GM12878 (cell line): ENCODE data around the gene C1orf74. TPM values are rescaled to one million over a fixed set of nuclear protein-coding genes. Genes with fewer than 3 reads are reported as not detected.

Experiments
- ATAC-seq: fragments of 200-7000 bp; cut with Tn5 transposase; 3 replicates; pipeline ENCODE4 v1.9.1; 2020; ENCODE audit warnings: mild to moderate bottlenecking, moderate library complexity
- BruUV-seq: library from RNA; stranded (reverse); fragments of 400-500 nt; replicated peaks from 2 replicates; lab custom pipeline; 2021; lab: Mats Ljungman, UMichigan
- CTCF ChIA-PET: fragments of 300-600 bp; sonication (Branson Sonifier 250); formaldehyde crosslinking; extraction: SDS; loops from one replicate; lab custom pipeline; 2021; ENCODE audit warnings: inconsistent platforms; lab: Yijun Ruan, JAX
- POLR2A ChIA-PET: fragments of 350-600 bp; formaldehyde crosslinking; extraction: SDS; loops from one replicate; lab custom pipeline; 2021; ENCODE audit warnings: inconsistent platforms; lab: Charles Lee
- RAD21 ChIA-PET: fragments of 300-600 bp; sonication (Branson Sonifier 250); formaldehyde crosslinking; loops from one replicate; lab custom pipeline; 2023; ENCODE audit warnings: antibody characterized with exemption; ENCODE audit not compliant: unreplicated experiment; lab: Charles Lee
- SMC1A ChIA-PET: fragments of 300-600 bp; sonication (Branson Sonifier 250); formaldehyde crosslinking; loops from one replicate; lab custom pipeline; 2023; ENCODE audit not compliant: unreplicated experiment, uncharacterized antibody; lab: Charles Lee
- DNase-seq: peaks from one replicate; pipeline ENCODE4 v3.0.0-alpha.2; 2011; ENCODE audit warnings: low read depth, low spot score
- FAIRE-seq: peaks from 3 replicates; lab custom pipeline; 2011; peaks lifted over from hg19 to GRCh38; lab: Jason Lieb, UNC
- H2AFZ ChIP-seq: 2 replicates; pipeline ENCODE4 v1.6.0; 2011; ENCODE audit warnings: low read depth, low read length, control low read depth; ENCODE audit not compliant: control insufficient read depth
- H3K27ac ChIP-seq: 2 replicates; pipeline ENCODE4 v1.5.1; 2011; ENCODE audit warnings: control low read depth; ENCODE audit not compliant: control insufficient read depth, insufficient read depth
- H3K27me3 ChIP-seq, 2 experiments: replicated peaks in 1 of 2; 2 replicates each; pipeline versions ENCODE4 v1.6.0 to v1.6.1; 2011; ENCODE audit warnings: low read length in 1 of 2; ENCODE audit not compliant: control insufficient read depth in 2 of 2, insufficient read depth in 2 of 2
- H3K36me3 ChIP-seq, 2 experiments: 2 replicates each; pipeline ENCODE4 v1.5.1; 2011; ENCODE audit warnings: low read length in 1 of 2; ENCODE audit not compliant: control insufficient read depth in 2 of 2, insufficient read depth in 2 of 2
- H3K4me1 ChIP-seq: 2 replicates; pipeline ENCODE4 v1.6.1; 2011; ENCODE audit warnings: mild to moderate bottlenecking, low read length, moderate library complexity, mixed read lengths; ENCODE audit not compliant: control insufficient read depth, insufficient read depth
- H3K4me2 ChIP-seq: 2 replicates; pipeline ENCODE4 v1.6.0; 2011; ENCODE audit warnings: control low read depth; ENCODE audit not compliant: control insufficient read depth, insufficient read depth
- H3K4me3 ChIP-seq: fragments of 200-600 bp; sonication (generic); 2 replicates; pipeline ENCODE4 v1.5.1; 2016
- H3K79me2 ChIP-seq: 2 replicates; pipeline ENCODE4 v1.6.0; 2011; ENCODE audit warnings: low read length; ENCODE audit not compliant: control insufficient read depth, insufficient read depth
- H3K9ac ChIP-seq: 2 replicates; pipeline ENCODE4 v1.8.0; 2011; ENCODE audit warnings: low read length, control low read depth, mixed read lengths; ENCODE audit not compliant: control insufficient read depth, insufficient read depth
- H3K9me3 ChIP-seq: replicated peaks from 3 replicates; pipeline ENCODE4 v1.5.1; 2011; ENCODE audit warnings: mild to moderate bottlenecking, low read length; ENCODE audit not compliant: control insufficient read depth, insufficient read depth
- H4K20me1 ChIP-seq: 2 replicates; pipeline ENCODE4 v1.6.0; 2011; ENCODE audit not compliant: control insufficient read depth, insufficient read depth
- HDAC6 ChIP-seq: fragments of 200-600 bp; sonication (generic); IDR thresholded peaks from one replicate; pipeline ENCODE4 v1.8.0; 2017; ENCODE audit warnings: antibody characterized with exemption; ENCODE audit not compliant: unreplicated experiment
- MEF2B ChIP-seq: fragments of 450-650 bp; IDR thresholded peaks from 2 replicates; pipeline ENCODE4 v1.6.1; 2018; ENCODE audit warnings: mild to moderate bottlenecking, moderate library complexity; ENCODE audit not compliant: partially characterized antibody, poor library complexity, severe bottlenecking
- NFXL1 ChIP-seq: fragments of 450-650 bp; IDR thresholded peaks from 2 replicates; pipeline ENCODE4 v1.6.1; 2017; ENCODE audit warnings: antibody characterized with exemption, mild to moderate bottlenecking, borderline replicate concordance
- POLR2AphosphoS5 ChIP-seq: IDR thresholded peaks from 2 replicates; pipeline ENCODE4 v1.6.1; 2011; ENCODE audit warnings: mild to moderate bottlenecking, low read length, inconsistent platforms
- WGBS: methylation state at CpG from one replicate; pipeline ENCODE4 v1.1.6; 2016; ENCODE audit warnings: low lambda C conversion rate; ENCODE audit not compliant: insufficient replicate concordance, insufficient coverage; ENCODE audit errors: missing lambda C conversion rate; 5-methylcytosine and 5-hydroxymethylcytosine counted together
- in situ Hi-C: fragments of 300-500 bp; cut with MboI; formaldehyde crosslinking; loops from 9 replicates; pipeline ENCODE4 v1.14.3; 2018; ENCODE audit warnings: mixed read lengths
- intact Hi-C: fragments of 100-400 bp; cut with micrococcal nuclease; formaldehyde crosslinking; loops from one replicate; pipeline ENCODE4 v1.14.2; 2022; ENCODE audit not compliant: unreplicated experiment
- polyA plus RNA-seq, 11 experiments: library from polyadenylated mRNA; depleted of rRNA in 4 of 11; unstranded in 6 of 11; stranded (reverse) in 5 of 11; fragments of >200 nt; fragmentation: Nextera tagmentation in 4 of 11; fragmentation: Illumina TruSeq in 1 of 11; extraction: Ambion mirVana in 4 of 11; extraction: Trizol in 1 of 11; gene quantifications; 1 replicate in 1 of 11; 2 replicates in 10 of 11; pipeline versions ENCODE4 v1.2.1 to v1.2.3, GENCODE V29; 2011 to 2016; ENCODE audit warnings: inconsistent platforms in 2 of 11, missing spikeins in 2 of 11, low read depth in 1 of 11
- total RNA-seq, 4 experiments: library from RNA; depleted of rRNA in 3 of 4; stranded (reverse); fragments of >200 nt in 3 of 4; fragmentation: Illumina TruSeq in 1 of 4; extraction: Trizol in 1 of 4; gene quantifications; 2 replicates each; pipeline versions ENCODE4 v1.2.1 to v1.2.3, GENCODE V29; 2013 to 2021

Gene C1orf74
- total and polyA plus RNA-seq, 10 of the 15 experiments (the other 5 are each of a cell fraction or from before 2014, with no cell fraction given), result 3.1 to 5.5 (median 3.6) TPM

DNA sequence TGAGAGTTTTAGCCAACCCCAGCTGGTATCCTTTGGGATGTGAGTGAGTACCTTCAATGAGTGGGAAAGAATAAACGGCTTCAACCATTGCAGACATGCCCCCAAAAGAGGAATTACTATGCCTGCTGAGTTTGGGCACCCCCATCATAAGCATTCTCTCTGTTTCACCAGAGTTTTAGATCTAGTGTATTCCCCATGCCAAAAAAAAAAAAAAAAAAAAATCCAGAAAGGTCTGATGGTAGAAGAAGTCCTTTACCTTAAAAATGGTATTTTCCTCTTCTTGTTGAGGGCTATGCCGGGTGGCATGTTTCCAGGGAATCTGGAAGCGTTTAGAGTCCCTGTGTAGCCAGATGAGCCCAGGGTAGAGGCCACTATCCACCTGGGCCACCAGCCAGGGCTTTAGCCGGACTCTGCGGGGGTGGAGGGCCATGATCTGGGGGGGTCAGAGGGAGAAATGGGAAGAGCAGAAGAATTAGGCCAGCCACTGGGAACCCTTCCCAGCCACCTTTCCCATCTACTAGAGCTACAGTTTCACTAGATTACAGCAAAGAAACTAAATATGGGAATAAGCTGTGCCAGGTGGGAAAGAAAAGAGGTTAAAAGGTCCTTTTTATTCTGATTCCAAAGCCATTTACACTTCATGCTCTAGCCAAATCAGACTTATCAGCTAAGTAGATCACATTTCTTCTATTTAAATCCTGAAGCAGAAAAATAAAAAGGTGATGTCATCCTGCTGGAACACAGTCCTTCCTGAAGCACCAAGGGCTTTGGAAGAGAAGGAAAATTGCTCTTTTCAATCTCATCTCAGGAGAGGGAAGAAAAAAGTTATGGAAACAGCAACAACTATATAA lies 16.9 kb upstream of the C1orf74 start:
- RAD21 ChIA-PET, result interaction anchor here (1.4 kb wide), 1 partner anchor 9 kb away, joined by 4 read pairs; no protein-coding TSS in a partner anchor
- peaks cover 0 to 6% of the 10 kb centered on the region in 2 experiments; a peak in 2 of 4 replicates for H3K27me3 ChIP-seq
- no peak overlapping the region for H3K27ac ChIP-seq
- H3K36me3 ChIP-seq, result no peaks in the 10 kb centered on the region
- H3K9ac ChIP-seq, result no peak overlapping the region
- no peak for DNase-seq
- H3K4me3 ChIP-seq, result no peak overlapping the region
- POLR2A ChIA-PET, result interaction anchor here (1.2 kb wide), 1 partner anchor 14 kb away, joined by 3 read pairs; no protein-coding TSS in a partner anchor
- H4K20me1 ChIP-seq, result no peaks in the 10 kb centered on the region
- SMC1A ChIA-PET, result interaction anchor here (1.0 to 1.4 kb wide), 4 partner anchors 10 to 32 kb away, joined by 3 to 5 read pairs (median 3); no protein-coding TSS in a partner anchor
- CTCF ChIA-PET, result interaction anchor here (1.5 to 1.6 kb wide), 2 partner anchors 14 to 19 kb away, joined by 3 to 4 read pairs; no protein-coding TSS in a partner anchor
- intact Hi-C loops (no loop called here), in situ Hi-C loops (no loop called here)
- BruUV-seq, result no TSS peak
- ATAC-seq, result no peak
- no peak for FAIRE-seq
- no peaks in the 10 kb centered on the region for H3K79me2 ChIP-seq
- no peak for TF ChIP-seq POLR2AphosphoS5
- no peak for TF ChIP-seq NFXL1
- TF ChIP-seq MEF2B, result no peak
- no peak for TF ChIP-seq HDAC6
- no peaks in the 10 kb centered on the region for H3K4me1 ChIP-seq
- WGBS, result 51% methylated on average over 5 of the region's 5 CpGs
- H3K9me3 ChIP-seq, result no peaks in the 10 kb centered on the region
- H3K4me2 ChIP-seq, result no peak overlapping the region
- no peak overlapping the region for H2AFZ ChIP-seq
